ENCODE data around the gene SFXN1. TPM values are rescaled to one million over a fixed set of nuclear protein-coding genes. Genes with fewer than 3 reads are reported as not detected.

Gene SFXN1
- total RNA-seq, 1 experiment from 2014 or later = 88.3 TPM

GRCh38 chr5:175475248-175475647 is 3.1 kb upstream of the SFXN1 start:
- Histone ChIP-seq H3K4me3 (ENCODE audit: low read depth in 2 of 2, low read length in 2 of 2) (no peak overlapping the region), H3K27ac (ENCODE audit: low read length) (no peak overlapping the region), H3K36me3 (ENCODE audit: control insufficient read depth, insufficient read depth, low read length) (peaks cover 5% of the 10 kb centered on the region; the same call in 1 of the 2 replicates), H3K27me3 (ENCODE audit: control insufficient read depth, insufficient read depth, low read length) (peaks cover 14% of the 10 kb centered on the region), H3K9me3 (ENCODE audit: control insufficient read depth, insufficient read depth, low read depth, low read length) (no peaks in the 10 kb centered on the region), H3K4me1 (ENCODE audit: control insufficient read depth, insufficient read depth, low read length) (peaks cover 5% of the 10 kb centered on the region)
- intact Hi-C loops (cut with micrococcal nuclease; ENCODE audit: unreplicated experiment) = no loop called here
- no peak for TF ChIP-seq TCF7L2 (IDR thresholded peaks at IDR 0.05; ENCODE audit: low read depth, low read length)
- TF ChIP-seq, protein P1, sequence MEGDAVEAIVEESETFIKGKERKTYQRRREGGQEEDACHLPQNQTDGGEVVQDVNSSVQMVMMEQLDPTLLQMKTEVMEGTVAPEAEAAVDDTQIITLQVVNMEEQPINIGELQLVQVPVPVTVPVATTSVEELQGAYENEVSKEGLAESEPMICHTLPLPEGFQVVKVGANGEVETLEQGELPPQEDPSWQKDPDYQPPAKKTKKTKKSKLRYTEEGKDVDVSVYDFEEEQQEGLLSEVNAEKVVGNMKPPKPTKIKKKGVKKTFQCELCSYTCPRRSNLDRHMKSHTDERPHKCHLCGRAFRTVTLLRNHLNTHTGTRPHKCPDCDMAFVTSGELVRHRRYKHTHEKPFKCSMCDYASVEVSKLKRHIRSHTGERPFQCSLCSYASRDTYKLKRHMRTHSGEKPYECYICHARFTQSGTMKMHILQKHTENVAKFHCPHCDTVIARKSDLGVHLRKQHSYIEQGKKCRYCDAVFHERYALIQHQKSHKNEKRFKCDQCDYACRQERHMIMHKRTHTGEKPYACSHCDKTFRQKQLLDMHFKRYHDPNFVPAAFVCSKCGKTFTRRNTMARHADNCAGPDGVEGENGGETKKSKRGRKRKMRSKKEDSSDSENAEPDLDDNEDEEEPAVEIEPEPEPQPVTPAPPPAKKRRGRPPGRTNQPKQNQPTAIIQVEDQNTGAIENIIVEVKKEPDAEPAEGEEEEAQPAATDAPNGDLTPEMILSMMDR (IDR thresholded peaks at IDR 0.05) = no peak
- TF ChIP-seq, protein P2, sequence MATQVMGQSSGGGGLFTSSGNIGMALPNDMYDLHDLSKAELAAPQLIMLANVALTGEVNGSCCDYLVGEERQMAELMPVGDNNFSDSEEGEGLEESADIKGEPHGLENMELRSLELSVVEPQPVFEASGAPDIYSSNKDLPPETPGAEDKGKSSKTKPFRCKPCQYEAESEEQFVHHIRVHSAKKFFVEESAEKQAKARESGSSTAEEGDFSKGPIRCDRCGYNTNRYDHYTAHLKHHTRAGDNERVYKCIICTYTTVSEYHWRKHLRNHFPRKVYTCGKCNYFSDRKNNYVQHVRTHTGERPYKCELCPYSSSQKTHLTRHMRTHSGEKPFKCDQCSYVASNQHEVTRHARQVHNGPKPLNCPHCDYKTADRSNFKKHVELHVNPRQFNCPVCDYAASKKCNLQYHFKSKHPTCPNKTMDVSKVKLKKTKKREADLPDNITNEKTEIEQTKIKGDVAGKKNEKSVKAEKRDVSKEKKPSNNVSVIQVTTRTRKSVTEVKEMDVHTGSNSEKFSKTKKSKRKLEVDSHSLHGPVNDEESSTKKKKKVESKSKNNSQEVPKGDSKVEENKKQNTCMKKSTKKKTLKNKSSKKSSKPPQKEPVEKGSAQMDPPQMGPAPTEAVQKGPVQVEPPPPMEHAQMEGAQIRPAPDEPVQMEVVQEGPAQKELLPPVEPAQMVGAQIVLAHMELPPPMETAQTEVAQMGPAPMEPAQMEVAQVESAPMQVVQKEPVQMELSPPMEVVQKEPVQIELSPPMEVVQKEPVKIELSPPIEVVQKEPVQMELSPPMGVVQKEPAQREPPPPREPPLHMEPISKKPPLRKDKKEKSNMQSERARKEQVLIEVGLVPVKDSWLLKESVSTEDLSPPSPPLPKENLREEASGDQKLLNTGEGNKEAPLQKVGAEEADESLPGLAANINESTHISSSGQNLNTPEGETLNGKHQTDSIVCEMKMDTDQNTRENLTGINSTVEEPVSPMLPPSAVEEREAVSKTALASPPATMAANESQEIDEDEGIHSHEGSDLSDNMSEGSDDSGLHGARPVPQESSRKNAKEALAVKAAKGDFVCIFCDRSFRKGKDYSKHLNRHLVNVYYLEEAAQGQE (IDR thresholded peaks at IDR 0.05; ENCODE audit: insufficient read depth in 1 of 2, low read depth in 2 of 2, low read length in 1 of 2) = no peak
- no peak for TF ChIP-seq SIN3A (IDR thresholded peaks at IDR 0.05; ENCODE audit: borderline replicate concordance, insufficient read depth, low read depth, low read length)
- no peak for TF ChIP-seq POLR2AphosphoS5 (IDR thresholded peaks at IDR 0.05; ENCODE audit: low read depth, low read length)
- no peak for ATAC-seq
- POLR2A ChIA-PET = no interaction called here
- DNase-seq (ENCODE audit: low read depth, low spot score) = no peak
- in situ Hi-C loops (cut with HindIII; ENCODE audit: low pct_unique_long_range_greater_than_20kb, low sequenced_read_pairs) = no loop called here
- CTCF ChIA-PET = no interaction called here
- BruUV-seq (replicated peaks) = no TSS peak

GRCh38 chr5:175477440-175477839 is 920 bp upstream of the SFXN1 start:
- BruUV-seq (replicated peaks) = no TSS peak

More at GRCh38 chr5:175477440-175477839, 920 bp upstream of the SFXN1 start:
- ATAC-seq (no peak), DNase-seq (ENCODE audit: low read depth, low spot score) (no peak)
- Histone ChIP-seq H3K4me3 (ENCODE audit: low read depth in 2 of 2, low read length in 2 of 2) (no peak overlapping the region), H3K9me3 (ENCODE audit: control insufficient read depth, insufficient read depth, low read depth, low read length) (no peaks in the 10 kb centered on the region), H3K36me3 (ENCODE audit: control insufficient read depth, insufficient read depth, low read length) (peaks cover 5% of the 10 kb centered on the region; the same call in 1 of the 2 replicates), H3K4me1 (ENCODE audit: control insufficient read depth, insufficient read depth, low read length) (peaks cover 5% of the 10 kb centered on the region), H3K27me3 (ENCODE audit: control insufficient read depth, insufficient read depth, low read length) (peaks cover 14% of the 10 kb centered on the region), H3K27ac (ENCODE audit: low read length) (no peak overlapping the region)
- ChIA-PET CTCF (no interaction called here), POLR2A (no interaction called here)
- TF ChIP-seq, protein P1 (IDR thresholded peaks at IDR 0.05) = no peak
- no peak for TF ChIP-seq TCF7L2 (IDR thresholded peaks at IDR 0.05; ENCODE audit: low read depth, low read length)
- no peak for TF ChIP-seq POLR2AphosphoS5 (IDR thresholded peaks at IDR 0.05; ENCODE audit: low read depth, low read length)
- TF ChIP-seq, protein P2 (IDR thresholded peaks at IDR 0.05; ENCODE audit: insufficient read depth in 1 of 2, low read depth in 2 of 2, low read length in 1 of 2) = no peak
- no peak for TF ChIP-seq SIN3A (IDR thresholded peaks at IDR 0.05; ENCODE audit: borderline replicate concordance, insufficient read depth, low read depth, low read length)
- intact Hi-C loops (cut with micrococcal nuclease; ENCODE audit: unreplicated experiment) = no loop called here
- in situ Hi-C loops (cut with HindIII; ENCODE audit: low pct_unique_long_range_greater_than_20kb, low sequenced_read_pairs) = no loop called here
